Nephron progenitor cell (in vitro differentiated cells): ENCODE results near the gene NCOA5.

Source experiments
- DNase-seq: peaks from one replicate; pipeline ENCODE4 v3.0.0; 2021
- H3K27ac Mint-ChIP-seq: 2 replicates; pipeline ENCODE4 v1.8.0; 2021; ENCODE audit warnings: mild to moderate bottlenecking, moderate library complexity, mixed read lengths
- H3K27me3 Mint-ChIP-seq: 2 replicates; pipeline ENCODE4 v1.8.0; 2021; ENCODE audit warnings: mild to moderate bottlenecking, low read depth, mixed read lengths; ENCODE audit not compliant: poor library complexity
- H3K36me3 Mint-ChIP-seq: 2 replicates; pipeline ENCODE4 v1.8.0; 2021; ENCODE audit warnings: low read depth, mixed read lengths
- H3K4me1 Mint-ChIP-seq: 2 replicates; pipeline ENCODE4 v1.8.0; 2021; ENCODE audit warnings: mixed read lengths
- H3K4me3 Mint-ChIP-seq: 2 replicates; pipeline ENCODE4 v1.8.0; 2021; ENCODE audit warnings: mild to moderate bottlenecking, moderate library complexity, mixed read lengths
- H3K9me3 Mint-ChIP-seq: 2 replicates; pipeline ENCODE4 v1.8.0; 2021; ENCODE audit warnings: mild to moderate bottlenecking, moderate library complexity, mixed read lengths
- TF ChIP-seq, protein P1 (sequence below): fragments of 200-600 bp; sonication (generic); IDR thresholded peaks from 2 replicates; pipeline ENCODE4 v1.5.0; 2021; ENCODE audit warnings: antibody characterized with exemption

The NCOA5 gene

GRCh38 chr20:46118481-46119020, 28.8 kb upstream of the NCOA5 start:
- TF ChIP-seq, protein P1, sequence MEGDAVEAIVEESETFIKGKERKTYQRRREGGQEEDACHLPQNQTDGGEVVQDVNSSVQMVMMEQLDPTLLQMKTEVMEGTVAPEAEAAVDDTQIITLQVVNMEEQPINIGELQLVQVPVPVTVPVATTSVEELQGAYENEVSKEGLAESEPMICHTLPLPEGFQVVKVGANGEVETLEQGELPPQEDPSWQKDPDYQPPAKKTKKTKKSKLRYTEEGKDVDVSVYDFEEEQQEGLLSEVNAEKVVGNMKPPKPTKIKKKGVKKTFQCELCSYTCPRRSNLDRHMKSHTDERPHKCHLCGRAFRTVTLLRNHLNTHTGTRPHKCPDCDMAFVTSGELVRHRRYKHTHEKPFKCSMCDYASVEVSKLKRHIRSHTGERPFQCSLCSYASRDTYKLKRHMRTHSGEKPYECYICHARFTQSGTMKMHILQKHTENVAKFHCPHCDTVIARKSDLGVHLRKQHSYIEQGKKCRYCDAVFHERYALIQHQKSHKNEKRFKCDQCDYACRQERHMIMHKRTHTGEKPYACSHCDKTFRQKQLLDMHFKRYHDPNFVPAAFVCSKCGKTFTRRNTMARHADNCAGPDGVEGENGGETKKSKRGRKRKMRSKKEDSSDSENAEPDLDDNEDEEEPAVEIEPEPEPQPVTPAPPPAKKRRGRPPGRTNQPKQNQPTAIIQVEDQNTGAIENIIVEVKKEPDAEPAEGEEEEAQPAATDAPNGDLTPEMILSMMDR = no peak
- Mint-ChIP-seq H3K27ac (no peak overlapping the region), H3K4me1 (peaks cover 10% of the 10 kb centered on the region), H3K4me3 (peak overlapping the region; percentile 82), H3K9me3 (no peaks in the 10 kb centered on the region), H3K36me3 (no peaks in the 10 kb centered on the region), H3K27me3 (peaks cover 62% of the 10 kb centered on the region)
- peak; percentile 20 for DNase-seq

DNA sequence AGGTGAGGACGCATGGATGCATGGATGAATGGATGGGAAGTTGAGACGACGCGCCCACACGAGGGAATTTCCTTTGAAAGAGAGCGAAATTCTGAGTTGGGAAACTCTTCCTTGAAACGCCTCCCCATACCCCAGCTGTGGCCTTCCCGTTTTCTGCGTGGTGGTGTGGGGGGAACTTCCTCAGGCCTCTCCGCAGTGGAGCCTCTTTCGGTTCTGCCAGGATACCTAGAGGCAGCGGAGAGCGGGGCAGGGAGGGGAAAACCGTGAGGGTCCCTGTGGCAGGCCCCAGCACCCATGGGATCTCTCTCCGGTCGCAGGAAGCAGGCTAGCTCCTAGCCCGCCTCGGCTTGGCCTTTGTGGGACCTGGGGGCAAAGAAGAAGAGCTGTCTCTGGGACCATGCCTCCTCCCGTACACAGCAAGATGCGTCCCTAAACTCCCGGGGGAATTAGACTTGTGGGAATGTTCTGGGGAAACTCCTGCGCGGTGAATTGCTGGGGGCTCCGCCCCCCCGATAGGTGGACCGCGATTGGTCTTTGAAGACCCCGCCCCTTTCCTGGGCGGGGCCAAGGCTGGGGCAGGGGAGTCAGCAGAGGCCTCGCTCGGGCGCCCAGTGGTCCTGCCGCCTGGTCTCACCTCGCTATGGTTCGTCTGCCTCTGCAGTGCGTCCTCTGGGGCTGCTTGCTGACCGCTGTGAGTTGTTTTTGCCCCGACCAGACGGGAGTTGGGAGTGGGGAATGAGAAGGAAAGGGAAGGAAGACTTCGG, 28.1 kb upstream of the NCOA5 start, which contains the start of gene CD40:
CD40 (plus strand) TSS at position 611 of the 764 bp plus-strand sequence; CDS start at position 641, 30 bp downstream.
- Mint-ChIP-seq H3K36me3 (no peaks in the 10 kb centered on the region), H3K27me3 (peaks cover 65% of the 10 kb centered on the region), H3K4me3 (peak within 1 kb of the TSS; percentile 82), H3K27ac (no peak within 1 kb of the TSS), H3K4me1 (peaks cover 10% of the 10 kb centered on the region), H3K9me3 (no peaks in the 10 kb centered on the region)
- peak; percentile 84 for DNase-seq
- TF ChIP-seq, protein P1 = no peak

DNA sequence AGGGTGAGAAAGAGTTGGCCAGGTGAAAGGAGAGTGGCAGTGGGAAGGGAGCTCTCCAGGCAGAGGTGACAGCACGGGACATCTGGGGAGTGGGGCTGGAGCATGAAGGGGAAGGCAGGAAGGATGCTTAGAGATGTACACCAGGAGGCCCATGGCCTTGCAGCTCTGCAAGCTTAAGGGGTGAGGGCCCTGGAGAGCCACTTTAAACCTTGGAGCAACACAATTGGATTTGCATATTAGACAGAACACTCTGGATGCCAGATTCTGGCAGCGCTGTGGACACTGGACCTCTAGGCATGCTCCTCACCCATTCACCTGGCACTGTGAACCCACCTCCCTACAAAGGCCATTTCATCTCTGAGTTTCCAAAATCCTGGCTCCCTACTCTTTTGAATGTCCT, 24.7 kb upstream of the NCOA5 start:
- TF ChIP-seq, protein P1 = no peak
- H3K27ac Mint-ChIP-seq = no peak overlapping the region
- H3K36me3 Mint-ChIP-seq = no peaks in the 10 kb centered on the region
- H3K4me3 Mint-ChIP-seq = no peak overlapping the region
- no peak for DNase-seq
- peaks cover 10% of the 10 kb centered on the region for H3K4me1 Mint-ChIP-seq
- H3K9me3 Mint-ChIP-seq = no peaks in the 10 kb centered on the region
- H3K27me3 Mint-ChIP-seq = peaks cover 73% of the 10 kb centered on the region

GRCh38 chr20:46113113-46113470, 23.3 kb upstream of the NCOA5 start:
- peaks cover 7% of the 10 kb centered on the region for H3K4me1 Mint-ChIP-seq
- TF ChIP-seq, protein P1 = no peak
- H3K9me3 Mint-ChIP-seq = no peaks in the 10 kb centered on the region
- H3K27me3 Mint-ChIP-seq = peaks cover 79% of the 10 kb centered on the region
- H3K4me3 Mint-ChIP-seq = no peak overlapping the region
- DNase-seq = no peak
- no peaks in the 10 kb centered on the region for H3K36me3 Mint-ChIP-seq
- H3K27ac Mint-ChIP-seq = no peak overlapping the region

DNA sequence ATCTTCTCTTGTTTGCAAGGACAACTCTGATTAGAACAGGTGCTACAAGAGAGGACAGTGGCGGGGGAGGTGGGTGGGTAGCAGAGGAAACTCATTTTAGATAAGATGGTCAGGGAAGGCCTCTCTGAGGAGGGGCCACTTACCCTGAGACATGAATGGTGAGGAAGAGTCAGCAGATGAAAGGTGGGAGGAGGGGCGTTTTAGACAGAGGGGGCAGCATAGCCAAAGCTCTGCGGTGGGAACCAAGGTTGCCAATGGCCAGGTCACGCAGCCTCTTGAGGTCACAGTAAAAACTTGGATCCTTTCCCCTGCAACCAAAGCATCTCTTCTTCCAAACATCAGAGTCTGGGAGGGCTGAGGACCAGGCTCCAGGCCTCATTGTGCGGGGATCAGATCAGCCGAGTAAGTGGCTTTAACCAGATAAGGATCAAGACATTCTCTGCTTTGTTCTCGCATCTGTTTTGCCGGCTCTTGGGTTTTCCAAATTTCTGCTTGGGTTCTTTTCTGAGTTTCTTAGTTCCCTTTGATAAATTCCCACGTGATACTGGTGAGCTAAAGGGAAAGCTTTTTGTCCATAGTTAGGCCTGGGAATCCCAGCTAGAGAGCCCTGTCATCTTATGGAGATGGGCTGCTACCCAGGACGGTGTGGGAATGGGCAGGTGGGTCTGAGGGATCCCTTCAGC, 22.8 kb upstream of the NCOA5 start:
- TF ChIP-seq, protein P1 = no peak
- peaks cover 80% of the 10 kb centered on the region for H3K27me3 Mint-ChIP-seq
- H3K4me3 Mint-ChIP-seq = no peak overlapping the region
- H3K27ac Mint-ChIP-seq = no peak overlapping the region
- H3K4me1 Mint-ChIP-seq = peaks cover 1% of the 10 kb centered on the region
- DNase-seq = no peak
- no peaks in the 10 kb centered on the region for H3K9me3 Mint-ChIP-seq
- H3K36me3 Mint-ChIP-seq = no peaks in the 10 kb centered on the region
